ENCODE results near the gene SLC25A22. TPM values are rescaled to one million over a fixed set of nuclear protein-coding genes. Genes with fewer than 3 reads are reported as not detected.
A peak's percentile ranks its signal among the peaks of the same experiment; 100 is the strongest.

Gene SLC25A22
- total and polyA plus RNA-seq, 12 donors: 2.2 to 11.1 (median 4.0) TPM

DNA sequence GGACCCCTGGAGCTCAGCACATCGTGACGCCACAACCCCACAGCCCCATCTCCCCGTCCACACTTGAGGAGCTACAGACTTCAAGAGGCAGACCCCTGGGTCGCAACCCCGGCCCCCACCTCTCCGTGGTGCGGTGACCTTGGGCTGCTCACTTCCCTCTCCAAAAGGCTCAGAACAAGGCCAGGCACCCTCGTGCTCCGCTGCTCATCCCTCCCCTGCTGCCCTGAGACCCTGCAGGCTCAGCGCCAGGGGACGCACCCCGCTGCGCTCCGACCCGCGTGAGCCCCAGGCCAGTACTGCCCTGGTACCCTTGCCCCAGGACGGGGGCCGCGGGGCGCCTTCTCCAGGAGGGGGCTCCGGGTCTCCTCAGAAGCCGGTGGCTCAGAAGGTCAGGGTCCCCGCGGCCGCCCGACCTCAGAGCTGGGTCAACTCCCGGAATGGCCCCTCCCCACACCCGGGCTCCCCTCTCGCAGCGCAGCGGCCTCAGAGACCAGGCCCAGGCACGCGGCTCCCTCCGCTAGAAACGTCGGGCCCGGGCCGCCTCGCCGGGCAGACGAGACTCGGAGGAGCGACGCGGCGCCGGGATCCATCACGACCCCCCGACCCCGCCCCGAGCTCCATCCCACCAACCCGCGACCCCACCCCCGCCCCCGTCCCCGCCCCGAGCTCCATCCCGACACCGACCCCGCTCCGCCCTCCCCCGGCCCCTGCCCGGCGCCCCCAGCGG, 21.4 kb downstream of the SLC25A22 start:
- peak in 7 of 8 donors; percentile 4 to 47 (median 22) for ATAC-seq
- TF ChIP-seq, protein P1, sequence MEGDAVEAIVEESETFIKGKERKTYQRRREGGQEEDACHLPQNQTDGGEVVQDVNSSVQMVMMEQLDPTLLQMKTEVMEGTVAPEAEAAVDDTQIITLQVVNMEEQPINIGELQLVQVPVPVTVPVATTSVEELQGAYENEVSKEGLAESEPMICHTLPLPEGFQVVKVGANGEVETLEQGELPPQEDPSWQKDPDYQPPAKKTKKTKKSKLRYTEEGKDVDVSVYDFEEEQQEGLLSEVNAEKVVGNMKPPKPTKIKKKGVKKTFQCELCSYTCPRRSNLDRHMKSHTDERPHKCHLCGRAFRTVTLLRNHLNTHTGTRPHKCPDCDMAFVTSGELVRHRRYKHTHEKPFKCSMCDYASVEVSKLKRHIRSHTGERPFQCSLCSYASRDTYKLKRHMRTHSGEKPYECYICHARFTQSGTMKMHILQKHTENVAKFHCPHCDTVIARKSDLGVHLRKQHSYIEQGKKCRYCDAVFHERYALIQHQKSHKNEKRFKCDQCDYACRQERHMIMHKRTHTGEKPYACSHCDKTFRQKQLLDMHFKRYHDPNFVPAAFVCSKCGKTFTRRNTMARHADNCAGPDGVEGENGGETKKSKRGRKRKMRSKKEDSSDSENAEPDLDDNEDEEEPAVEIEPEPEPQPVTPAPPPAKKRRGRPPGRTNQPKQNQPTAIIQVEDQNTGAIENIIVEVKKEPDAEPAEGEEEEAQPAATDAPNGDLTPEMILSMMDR (IDR thresholded peaks at IDR 0.05): no peak
- H3K4me3 ChIP-seq: peak overlapping the region; percentile 63 to 97 (median 87)
- 2 to 3% methylated on average over 49 to 63 of the region's 65 CpGs for WGBS, 2 donors
- DNase-seq: peak in 1 of 2 donors; percentile 14
- H3K9me3 ChIP-seq: no peaks in the 10 kb centered on the region
- H3K36me3 ChIP-seq: peaks cover 0 to 34% (median 0%) of the 10 kb centered on the region in 9 donors
- H3K27ac ChIP-seq: peak overlapping the region; percentile 61 to 91 (median 86)
- H3K4me1 ChIP-seq: peaks cover 8 to 53% (median 29%) of the 10 kb centered on the region in 9 donors
- no peaks in the 10 kb centered on the region for H3K27me3 ChIP-seq
- intact Hi-C loops (cut with DNase I): loop anchor here in 1 of 10 donors (2.0 kb wide), 1 partner anchor 20 kb away; no protein-coding TSS in a partner anchor

DNA sequence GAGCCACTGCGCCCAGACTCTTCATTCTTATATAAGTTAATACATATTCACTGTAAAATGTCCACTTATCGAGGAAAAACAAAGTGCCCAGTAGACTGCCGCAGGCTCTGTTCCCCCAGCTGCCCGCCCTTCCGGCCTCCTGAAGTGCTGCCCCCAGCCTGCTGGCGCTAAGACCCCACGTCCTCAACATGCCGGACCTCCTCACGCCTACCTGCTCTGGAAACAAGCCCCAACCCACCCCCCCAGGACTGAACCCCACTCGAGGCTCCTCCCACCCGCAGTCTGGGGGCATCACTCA, 21.9 kb downstream of the SLC25A22 start:
- DNase-seq (no peak), ATAC-seq (no peak)
- TF ChIP-seq, protein P1 (IDR thresholded peaks at IDR 0.05): no peak
- H3K27ac ChIP-seq: peak overlapping the region in 6 of 10 donors; percentile 85 to 91 (median 88)
- intact Hi-C loops (cut with DNase I): loop anchor here in 1 of 10 donors (2.0 kb wide), 1 partner anchor 21 kb away; no protein-coding TSS in a partner anchor
- H3K4me3 ChIP-seq: peak overlapping the region; percentile 63 to 97 (median 87)
- 33 to 36% methylated on average over 11 of the region's 11 CpGs for WGBS, 2 donors
- H3K9me3 ChIP-seq: no peaks in the 10 kb centered on the region
- no peaks in the 10 kb centered on the region for H3K27me3 ChIP-seq
- peaks cover 0 to 39% (median 0%) of the 10 kb centered on the region in 9 donors for H3K36me3 ChIP-seq
- peaks cover 8 to 53% (median 29%) of the 10 kb centered on the region in 9 donors for H3K4me1 ChIP-seq

DNA sequence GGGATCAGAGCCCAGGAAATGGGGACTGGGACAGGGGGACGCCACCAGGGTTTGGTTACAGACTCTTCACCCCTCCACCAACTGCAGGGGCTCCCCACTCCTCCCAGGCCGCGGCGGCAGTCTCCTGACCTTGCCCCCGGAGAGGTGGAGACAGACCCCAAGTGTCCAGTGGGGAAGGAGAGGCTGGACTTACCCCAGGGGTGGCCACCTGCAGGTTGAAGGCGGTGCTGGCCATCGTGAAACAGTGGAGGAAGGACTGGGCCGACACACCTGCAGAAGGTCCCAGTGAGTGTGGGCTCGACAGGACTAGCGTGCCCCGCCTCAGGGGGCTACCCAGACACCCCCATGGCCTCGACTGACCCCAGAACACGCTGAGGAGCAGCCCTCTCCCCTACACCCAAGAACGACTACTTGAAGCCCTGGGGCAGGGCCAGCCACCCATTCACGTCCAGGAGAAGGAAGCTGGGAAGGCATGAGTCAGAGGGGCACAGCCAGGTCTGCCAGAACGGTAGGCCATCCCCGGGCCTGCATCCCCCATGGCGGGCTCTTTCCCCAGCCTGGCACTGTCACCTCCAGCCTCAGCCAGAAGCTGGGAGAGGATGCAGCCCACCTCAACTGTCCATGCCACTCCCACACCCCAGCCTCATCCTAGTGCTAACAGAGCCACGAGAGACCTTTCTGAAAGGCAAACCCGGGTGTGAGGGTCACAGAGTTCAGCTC, 23.0 kb downstream of the SLC25A22 start:
- TF ChIP-seq, protein P1 (IDR thresholded peaks at IDR 0.05): no peak
- Histone ChIP-seq H3K4me1 (peaks cover 8 to 53% (median 29%) of the 10 kb centered on the region in 9 donors), H3K4me3 (no peak overlapping the region), H3K9me3 (no peaks in the 10 kb centered on the region), H3K36me3 (peaks cover 0 to 49% (median 8%) of the 10 kb centered on the region in 9 donors), H3K27me3 (no peaks in the 10 kb centered on the region), H3K27ac (no peak overlapping the region)
- no peak for DNase-seq
- intact Hi-C loops (cut with DNase I): no loop called here
- ATAC-seq: no peak
- WGBS, 2 donors: 78 to 81% methylated on average over 20 of the region's 20 CpGs

DNA sequence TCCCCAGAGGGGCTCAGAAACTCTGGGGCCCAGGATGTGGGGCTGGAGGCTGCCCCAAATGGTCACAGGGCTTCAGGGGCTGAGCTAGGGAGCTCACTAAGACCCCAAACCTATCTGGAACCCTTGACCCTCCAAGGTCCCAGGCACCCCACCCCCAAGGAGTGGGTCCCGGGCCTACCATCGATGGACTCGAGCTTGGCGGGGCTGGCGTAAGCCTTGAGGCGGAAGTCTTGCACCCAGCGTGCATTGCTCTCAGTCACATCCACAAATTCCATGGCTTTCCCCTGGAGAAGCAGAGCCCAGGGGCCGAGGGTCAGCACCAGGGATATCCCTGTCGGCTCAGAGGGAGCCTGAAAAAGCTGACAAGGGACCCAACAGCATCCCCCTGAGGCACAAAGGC, 24.3 kb downstream of the SLC25A22 start:
- H3K9me3 ChIP-seq: no peaks in the 10 kb centered on the region
- ATAC-seq (no peak), DNase-seq (no peak)
- WGBS, 2 donors: 91 to 92% methylated on average over 9 of the region's 9 CpGs
- peaks cover 8 to 42% (median 24%) of the 10 kb centered on the region in 9 donors for H3K4me1 ChIP-seq
- intact Hi-C loops (cut with DNase I): no loop called here
- H3K36me3 ChIP-seq: peaks cover 0 to 56% (median 12%) of the 10 kb centered on the region in 9 donors
- no peaks in the 10 kb centered on the region for H3K27me3 ChIP-seq
- TF ChIP-seq, protein P1 (IDR thresholded peaks at IDR 0.05): no peak
- no peak overlapping the region for H3K27ac ChIP-seq
- no peak overlapping the region for H3K4me3 ChIP-seq
